ENCODE results near the gene CLCC1. TPM values are rescaled to one million over a fixed set of nuclear protein-coding genes. Genes with fewer than 3 reads are reported as not detected.

CLCC1 gene
- total RNA-seq, 1 experiment from 2014 or later = 36.6 TPM

DNA sequence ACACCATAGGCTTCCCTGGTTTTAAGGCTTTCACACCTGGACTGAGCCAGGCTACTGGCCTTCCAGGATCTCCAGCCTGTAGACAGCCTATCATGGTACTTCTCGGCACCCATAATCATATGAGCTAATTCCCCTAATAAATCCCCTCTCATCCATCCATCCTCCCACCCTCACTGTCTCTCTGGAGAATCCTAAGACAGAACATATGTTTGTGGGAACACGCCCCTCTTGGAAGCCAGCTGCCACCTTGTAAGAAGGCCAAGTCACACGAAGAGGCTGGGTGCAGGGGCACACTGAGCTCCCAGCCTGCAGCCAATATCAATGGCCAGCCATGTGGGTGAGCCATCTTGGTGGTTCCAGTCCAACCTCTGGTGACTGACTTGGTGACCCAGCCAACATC, 7.4 kb downstream of the CLCC1 start:
- DNase-seq (ENCODE audit: unreplicated experiment) = no peak
- Mint-ChIP-seq H3K27me3 (ENCODE audit: insufficient read depth, unreplicated experiment) (no peaks in the 10 kb centered on the region), H3K4me1 (ENCODE audit: insufficient read depth, unreplicated experiment) (peaks cover 20% of the 10 kb centered on the region), H3K27ac (ENCODE audit: low read depth, unreplicated experiment) (no peak overlapping the region), H3K36me3 (ENCODE audit: insufficient read depth, unreplicated experiment) (peaks cover 30% of the 10 kb centered on the region), H3K4me3 (ENCODE audit: unreplicated experiment) (no peak overlapping the region), H3K9me3 (ENCODE audit: unreplicated experiment) (no peaks in the 10 kb centered on the region)
- ChIA-PET CTCF (interaction anchor here (0.9 kb wide), 1 partner anchor 51 kb away, joined by 4 read pairs; no protein-coding TSS in a partner anchor), POLR2A (interaction anchor here (0.7 to 0.9 kb wide), 2 partner anchors 11 to 12 kb away, joined by 3 to 7 read pairs; no protein-coding TSS in a partner anchor)
- TF ChIP-seq, protein P1, sequence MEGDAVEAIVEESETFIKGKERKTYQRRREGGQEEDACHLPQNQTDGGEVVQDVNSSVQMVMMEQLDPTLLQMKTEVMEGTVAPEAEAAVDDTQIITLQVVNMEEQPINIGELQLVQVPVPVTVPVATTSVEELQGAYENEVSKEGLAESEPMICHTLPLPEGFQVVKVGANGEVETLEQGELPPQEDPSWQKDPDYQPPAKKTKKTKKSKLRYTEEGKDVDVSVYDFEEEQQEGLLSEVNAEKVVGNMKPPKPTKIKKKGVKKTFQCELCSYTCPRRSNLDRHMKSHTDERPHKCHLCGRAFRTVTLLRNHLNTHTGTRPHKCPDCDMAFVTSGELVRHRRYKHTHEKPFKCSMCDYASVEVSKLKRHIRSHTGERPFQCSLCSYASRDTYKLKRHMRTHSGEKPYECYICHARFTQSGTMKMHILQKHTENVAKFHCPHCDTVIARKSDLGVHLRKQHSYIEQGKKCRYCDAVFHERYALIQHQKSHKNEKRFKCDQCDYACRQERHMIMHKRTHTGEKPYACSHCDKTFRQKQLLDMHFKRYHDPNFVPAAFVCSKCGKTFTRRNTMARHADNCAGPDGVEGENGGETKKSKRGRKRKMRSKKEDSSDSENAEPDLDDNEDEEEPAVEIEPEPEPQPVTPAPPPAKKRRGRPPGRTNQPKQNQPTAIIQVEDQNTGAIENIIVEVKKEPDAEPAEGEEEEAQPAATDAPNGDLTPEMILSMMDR (IDR thresholded peaks at IDR 0.05; ENCODE audit: unreplicated experiment) = no peak
- no TSS peak for BruUV-seq (replicated peaks)
- intact Hi-C loops (cut with micrococcal nuclease) = no loop called here

DNA sequence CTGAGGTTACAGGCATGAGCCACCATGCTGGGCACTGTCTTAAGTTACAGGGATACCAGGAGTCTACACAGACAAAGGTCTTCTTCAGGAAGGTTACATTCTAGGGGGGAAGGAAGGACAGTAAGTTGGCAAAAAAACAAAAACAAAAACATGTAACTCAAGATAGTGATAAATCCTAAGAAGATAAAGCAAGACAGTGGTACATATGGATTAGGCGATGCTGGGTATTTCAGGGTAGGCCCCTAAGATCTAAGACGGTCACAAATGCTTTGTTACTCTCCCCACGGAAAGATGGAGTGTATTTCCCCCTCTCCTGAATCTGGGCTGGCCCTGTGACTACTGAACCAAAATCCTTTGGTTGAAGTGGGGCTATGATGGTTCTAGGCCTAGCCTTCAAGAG, 8.2 kb downstream of the CLCC1 start:
- Mint-ChIP-seq H3K36me3 (ENCODE audit: insufficient read depth, unreplicated experiment) (peaks cover 30% of the 10 kb centered on the region), H3K4me1 (ENCODE audit: insufficient read depth, unreplicated experiment) (peaks cover 13% of the 10 kb centered on the region), H3K27ac (ENCODE audit: low read depth, unreplicated experiment) (no peak overlapping the region), H3K9me3 (ENCODE audit: unreplicated experiment) (no peaks in the 10 kb centered on the region), H3K4me3 (ENCODE audit: unreplicated experiment) (no peak overlapping the region), H3K27me3 (ENCODE audit: insufficient read depth, unreplicated experiment) (no peaks in the 10 kb centered on the region)
- POLR2A ChIA-PET = interaction anchor here (0.7 kb wide), 1 partner anchor 13 kb away, joined by 3 read pairs; no protein-coding TSS in a partner anchor
- DNase-seq (ENCODE audit: unreplicated experiment) = no peak
- intact Hi-C loops (cut with micrococcal nuclease) = no loop called here
- TF ChIP-seq, protein P1 (IDR thresholded peaks at IDR 0.05; ENCODE audit: unreplicated experiment) = no peak
- CTCF ChIA-PET = interaction anchor here (0.9 kb wide), 1 partner anchor 52 kb away, joined by 4 read pairs; no protein-coding TSS in a partner anchor
- BruUV-seq (replicated peaks) = no TSS peak

DNA sequence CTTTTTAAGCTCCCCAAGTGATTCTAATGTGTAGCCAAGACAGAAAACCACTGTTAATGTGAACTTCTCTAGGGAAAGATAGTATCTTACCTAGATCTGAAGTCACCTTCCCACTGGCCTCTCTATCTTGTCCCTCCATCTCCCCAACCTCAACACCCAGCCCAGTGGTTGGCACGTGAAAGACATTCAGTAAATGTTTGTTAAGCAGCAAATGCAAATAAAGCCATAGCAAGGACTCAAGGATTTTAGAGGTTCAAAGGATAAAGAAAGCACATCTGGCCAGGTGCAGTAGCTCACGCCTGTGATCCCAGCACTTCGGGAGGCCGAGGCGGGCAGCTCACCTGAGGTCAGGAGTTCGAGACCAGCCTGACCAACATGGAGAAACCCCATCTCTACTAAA, 9.8 kb downstream of the CLCC1 start:
- Mint-ChIP-seq H3K4me1 (ENCODE audit: insufficient read depth, unreplicated experiment) (peaks cover 17% of the 10 kb centered on the region), H3K27me3 (ENCODE audit: insufficient read depth, unreplicated experiment) (no peaks in the 10 kb centered on the region), H3K27ac (ENCODE audit: low read depth, unreplicated experiment) (no peak overlapping the region), H3K4me3 (ENCODE audit: unreplicated experiment) (no peak overlapping the region), H3K9me3 (ENCODE audit: unreplicated experiment) (no peaks in the 10 kb centered on the region), H3K36me3 (ENCODE audit: insufficient read depth, unreplicated experiment) (peaks cover 28% of the 10 kb centered on the region)
- CTCF ChIA-PET = interaction anchor here (0.6 to 1.6 kb wide), 4 partner anchors 9 to 285 kb away, joined by 3 to 5 read pairs (median 4); no protein-coding TSS in a partner anchor
- DNase-seq (ENCODE audit: unreplicated experiment) = no peak
- intact Hi-C loops (cut with micrococcal nuclease) = no loop called here
- POLR2A ChIA-PET = interaction anchor here (0.7 to 1.8 kb wide), 3 partner anchors 9 to 158 kb away, joined by 3 to 6 read pairs (median 4); partner anchors contain the start of gene CLCC1
- TF ChIP-seq, protein P1 (IDR thresholded peaks at IDR 0.05; ENCODE audit: unreplicated experiment) = no peak
- BruUV-seq (replicated peaks) = no TSS peak

DNA sequence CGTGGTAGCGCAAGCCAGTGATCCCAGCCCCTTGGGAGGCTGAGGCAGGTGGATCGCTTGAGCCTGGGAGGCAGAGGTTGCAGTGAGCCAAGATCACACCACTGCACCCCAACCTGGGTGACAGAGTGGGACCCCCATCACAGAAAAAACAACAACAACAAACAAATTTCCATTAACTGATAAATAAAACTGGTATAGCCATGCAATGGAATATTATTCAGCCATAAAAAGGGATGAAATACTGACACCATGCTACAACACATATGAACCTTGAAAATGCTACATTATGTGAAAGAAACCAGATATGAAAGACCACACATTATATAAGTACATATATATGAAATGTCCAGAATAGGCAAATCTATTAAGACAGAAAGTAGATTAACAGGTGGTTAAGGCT, 12.0 kb downstream of the CLCC1 start:
- H3K27ac Mint-ChIP-seq (ENCODE audit: low read depth, unreplicated experiment) = no peak overlapping the region
- BruUV-seq (replicated peaks) = no TSS peak
- no peaks in the 10 kb centered on the region for H3K9me3 Mint-ChIP-seq (ENCODE audit: unreplicated experiment)
- intact Hi-C loops (cut with micrococcal nuclease) = no loop called here
- H3K4me1 Mint-ChIP-seq (ENCODE audit: insufficient read depth, unreplicated experiment) = peaks cover 17% of the 10 kb centered on the region
- TF ChIP-seq, protein P1 (IDR thresholded peaks at IDR 0.05; ENCODE audit: unreplicated experiment) = no peak
- H3K4me3 Mint-ChIP-seq (ENCODE audit: unreplicated experiment) = no peak overlapping the region
- H3K27me3 Mint-ChIP-seq (ENCODE audit: insufficient read depth, unreplicated experiment) = no peaks in the 10 kb centered on the region
- DNase-seq (ENCODE audit: unreplicated experiment) = no peak
- H3K36me3 Mint-ChIP-seq (ENCODE audit: insufficient read depth, unreplicated experiment) = peaks cover 45% of the 10 kb centered on the region
- ChIA-PET POLR2A (interaction anchor here (1.1 kb wide), 2 partner anchors 10 to 146 kb away, joined by 4 read pairs; no protein-coding TSS in a partner anchor), CTCF (interaction anchor here (0.7 to 1.3 kb wide), 2 partner anchors 10 to 160 kb away, joined by 3 to 4 read pairs; no protein-coding TSS in a partner anchor)

All from MCF 10A (cell line).